HG03025 (cell line): ENCODE data around the gene GLIS2.
"Not testable (repeated sequence)": the region's sequence is repeated elsewhere in the genome, so short reads cannot be mapped to it uniquely, and the experiment has no call there.

Source experiments
- ATAC-seq: cut with Tn5 transposase; IDR thresholded peaks from one replicate; pipeline ENCODE4 v1.9.1; 2021; ENCODE audit warnings: mild to moderate bottlenecking, moderate library complexity; ENCODE audit not compliant: unreplicated experiment, low FRiP score

Gene GLIS2

GRCh38 chr16:4333308-4333638 lies 17.4 kb downstream of the GLIS2 start:
- no peak for ATAC-seq

GRCh38 chr16:4333714-4334113 lies 17.8 kb downstream of the GLIS2 start:
- not testable (repeated sequence) for ATAC-seq

GRCh38 chr16:4334724-4335495 lies 19.0 kb downstream of the GLIS2 start:
- no peak for ATAC-seq

GRCh38 chr16:4336701-4337539 lies 21.1 kb downstream of the GLIS2 start:
- ATAC-seq, result no peak

GRCh38 chr16:4337540-4338088 lies 21.7 kb downstream of the GLIS2 start:
- ATAC-seq, result no peak

GRCh38 chr16:4338125-4338582 lies 22.3 kb downstream of the GLIS2 start:
- no peak for ATAC-seq

- ATAC-seq, result no peak
These were observed 22.9 kb downstream of the GLIS2 start for GRCh38 chr16:4338712-4339299.

- no peak for ATAC-seq
These were observed 23.6 kb downstream of the GLIS2 start for GRCh38 chr16:4339455-4339854.

- no peak for ATAC-seq
These were observed 24.0 kb downstream of the GLIS2 start for GRCh38 chr16:4339909-4340308.

GRCh38 chr16:4340443-4340842 lies 24.6 kb downstream of the GLIS2 start:
- ATAC-seq, result no peak

GRCh38 chr16:4341250-4341649 lies 25.4 kb downstream of the GLIS2 start:
- no peak for ATAC-seq

- no peak for ATAC-seq
These were observed 27.2 kb downstream of the GLIS2 start for GRCh38 chr16:4342866-4343744.

GRCh38 chr16:4344300-4344982 lies 28.6 kb downstream of the GLIS2 start:
- not testable (repeated sequence) for ATAC-seq

- no peak for ATAC-seq
These were observed 29.3 kb downstream of the GLIS2 start for GRCh38 chr16:4344983-4345835.

- ATAC-seq, result no peak
These were observed 30.2 kb downstream of the GLIS2 start for GRCh38 chr16:4345836-4346781.

- no peak for ATAC-seq
These were observed 31.1 kb downstream of the GLIS2 start for GRCh38 chr16:4347010-4347409.

- no peak for ATAC-seq
These were observed 32.1 kb downstream of the GLIS2 start for GRCh38 chr16:4347765-4348509.
